Measurements from ENCODE around the gene ERC1. TPM values are rescaled to one million over a fixed set of nuclear protein-coding genes. Genes with fewer than 3 reads are reported as not detected.

Gene ERC1
- total and polyA plus RNA-seq, 2 of the 4 experiments (the other 2 are of a cell fraction) = 11.6 to 25.6 TPM

- no peak overlapping the region for H2BK5ac ChIP-seq (ENCODE audit: low read depth, low read length, poor library complexity, severe bottlenecking)
- intact Hi-C loops (cut with micrococcal nuclease) (no loop called here), in situ Hi-C loops (cut with MboI; ENCODE audit: low sequenced_read_pairs) (no loop called here), dilution Hi-C loops (cut with HindIII; ENCODE audit: low sequenced_read_pairs, unreplicated experiment) (no loop called here)
- no peak overlapping the region for H3K23ac ChIP-seq (ENCODE audit: low read depth, low read length)
- no peaks in the 10 kb centered on the region for H3K9me1 ChIP-seq (ENCODE audit: insufficient read depth, low read length)
- H2AFZ ChIP-seq (replicated peaks; ENCODE audit: low read length, poor library complexity) = no peak overlapping the region
- H3K4ac ChIP-seq (ENCODE audit: low read depth, low read length) = no peak overlapping the region
- TF ChIP-seq MAZ (IDR thresholded peaks at IDR 0.05; ENCODE audit: borderline replicate concordance, low read depth, low read length) (no peak), MAFK (IDR thresholded peaks at IDR 0.05; ENCODE audit: low read depth, low read length) (no peak), RAD21 (IDR thresholded peaks at IDR 0.05; ENCODE audit: low read length) (no peak), POLR2A (IDR thresholded peaks at IDR 0.05; ENCODE audit: low read depth, low read length) (no peak), BHLHE40 (IDR thresholded peaks at IDR 0.05; ENCODE audit: low read depth, low read length) (no peak), FOS (IDR thresholded peaks at IDR 0.05; ENCODE audit: low read depth, low read length) (no peak), CTCF (conservative IDR thresholded peaks at IDR 0.05; ENCODE audit: low read depth, low read length) (no peak), ELK1 (IDR thresholded peaks at IDR 0.05; ENCODE audit: borderline replicate concordance, low read depth, low read length) (no peak), CEBPB (IDR thresholded peaks at IDR 0.05; ENCODE audit: low read depth, low read length) (no peak), SMC3 (IDR thresholded peaks at IDR 0.05; ENCODE audit: low read depth, low read length) (no peak), CHD1 (IDR thresholded peaks at IDR 0.05; ENCODE audit: low read depth, low read length) (no peak), NFE2L2 (IDR thresholded peaks at IDR 0.05; ENCODE audit: low read depth, low read length) (no peak), MXI1 (IDR thresholded peaks at IDR 0.05; ENCODE audit: borderline replicate concordance, low read depth, low read length) (no peak), RCOR1 (IDR thresholded peaks at IDR 0.05; ENCODE audit: insufficient replicate concordance, low read length) (no peak), USF2 (IDR thresholded peaks at IDR 0.05; ENCODE audit: low read depth, low read length) (no peak), RFX5 (IDR thresholded peaks at IDR 0.05; ENCODE audit: low read depth, low read length) (no peak)
- no peaks in the 10 kb centered on the region for H4K20me1 ChIP-seq (ENCODE audit: insufficient read depth, low read length)
- DNase-seq = no peak
- no CpG with 5 or more reads among the region's 4 CpGs for WGBS, 2 experiments (ENCODE audit: extremely low coverage in 2 of 2, insufficient read length in 1 of 2)
- no peak overlapping the region for H3K56ac ChIP-seq (ENCODE audit: extremely low read depth, insufficient read depth, low read length)
- ATAC-seq (ENCODE audit: low read depth) = no peak
- ChIA-PET POLR2A (ENCODE audit: unreplicated experiment) (no interaction called here), CTCF (no interaction called here)
- no TSS peak for BruUV-seq (replicated peaks)
- H3K18ac ChIP-seq (ENCODE audit: low read depth, low read length) = no peak overlapping the region
- H3K4me2 ChIP-seq (ENCODE audit: low read depth, low read length) = no peak overlapping the region
- no peak overlapping the region for H3K14ac ChIP-seq (replicated peaks; ENCODE audit: low read depth, low read length)
- H2AK5ac ChIP-seq (ENCODE audit: low read depth, low read length) = no peak overlapping the region
- H2BK15ac ChIP-seq (ENCODE audit: low read depth, low read length) = no peak overlapping the region
- H2BK20ac ChIP-seq (ENCODE audit: low read depth, low read length) = no peak overlapping the region
- no peak overlapping the region for H2BK120ac ChIP-seq (ENCODE audit: low read depth, low read length)
- H2AK9ac ChIP-seq (replicated peaks; ENCODE audit: low read depth, low read length, poor library complexity) = no peak overlapping the region
- H3K4me1 ChIP-seq (ENCODE audit: control insufficient read depth, insufficient read depth, low read length) = peaks cover 5% of the 10 kb centered on the region; the same call in 1 of the 2 replicates
- no peak overlapping the region for H3K27ac ChIP-seq (ENCODE audit: insufficient read depth, low read length)
- H4K5ac ChIP-seq (ENCODE audit: low read depth, low read length) = no peak overlapping the region
- H3K79me1 ChIP-seq (ENCODE audit: low read depth in 1 of 2, low read length in 2 of 2) = no peaks in the 10 kb centered on the region
- no peak overlapping the region for H4K8ac ChIP-seq (ENCODE audit: low read depth in 2 of 2, low read length in 2 of 2)
- no peaks in the 10 kb centered on the region for H3K9me3 ChIP-seq (ENCODE audit: control insufficient read depth, insufficient read depth, low read length)
- H3K9ac ChIP-seq (ENCODE audit: low read depth, low read length) = no peak overlapping the region
- H4K91ac ChIP-seq (ENCODE audit: insufficient read depth, low read depth, low read length) = no peak overlapping the region
- H3K27me3 ChIP-seq (ENCODE audit: control insufficient read depth, insufficient read depth, low read length) = no peaks in the 10 kb centered on the region
- no peak overlapping the region for H3K4me3 ChIP-seq (ENCODE audit: insufficient read depth, low read depth, low read length)
- H3K36me3 ChIP-seq (ENCODE audit: control insufficient read depth, insufficient read depth, low read length) = no peaks in the 10 kb centered on the region
Observed at GRCh38 chr12:971991-972390, 19.0 kb upstream of the ERC1 start.
